OCI-LY7 (cell line): ENCODE results near the gene HUS1. TPM values are rescaled to one million over a fixed set of nuclear protein-coding genes. Genes with fewer than 3 reads are reported as not detected.

ENCODE experiments used
- BruUV-seq: library from RNA; stranded (reverse); fragments of 400-500 nt; replicated peaks from 2 replicates; lab custom pipeline; 2021; lab: Mats Ljungman, UMichigan
- CTCF ChIA-PET: fragments of 300-600 bp; sonication (Branson Sonifier 250); formaldehyde crosslinking; loops from one replicate; lab custom pipeline; 2022; ENCODE audit warnings: antibody characterized with exemption; ENCODE audit not compliant: unreplicated experiment; lab: Charles Lee
- POLR2A ChIA-PET: fragments of 300-600 bp; sonication (Branson Sonifier 250); formaldehyde crosslinking; loops from one replicate; lab custom pipeline; 2022; ENCODE audit warnings: antibody characterized with exemption; lab: Charles Lee
- DNase-seq: peaks from one replicate; pipeline ENCODE4 v3.0.0-alpha.2; 2015; ENCODE audit warnings: low spot score
- H2AFZ ChIP-seq: fragments of 200-600 bp; sonication (generic), shearing (Covaris generic); 2 replicates; pipeline ENCODE4 v1.6.1; 2014; ENCODE audit warnings: mild to moderate bottlenecking, antibody characterized with exemption, low read length, moderate library complexity
- H3K27ac ChIP-seq: fragments of 200-600 bp; sonication (generic); 2 replicates; pipeline ENCODE4 v1.5.1; 2014; ENCODE audit warnings: mixed run types, low read depth, mild to moderate bottlenecking, moderate library complexity, low read length, inconsistent platforms; ENCODE audit not compliant: poor library complexity, severe bottlenecking
- H3K36me3 ChIP-seq: fragments of 200-600 bp; sonication (generic); 2 replicates; pipeline ENCODE4 v1.6.1; 2014; ENCODE audit warnings: mild to moderate bottlenecking, antibody characterized with exemption, low read length, moderate library complexity, mixed read lengths; ENCODE audit not compliant: insufficient read depth
- H3K4me1 ChIP-seq: fragments of 200-600 bp; sonication (generic); 2 replicates; pipeline ENCODE4 v1.5.1; 2014; ENCODE audit warnings: mild to moderate bottlenecking, low read length; ENCODE audit not compliant: insufficient read depth, poor library complexity, severe bottlenecking
- H3K4me2 ChIP-seq: fragments of 200-600 bp; sonication (generic); 2 replicates; pipeline ENCODE4 v1.6.1; 2014; ENCODE audit warnings: mild to moderate bottlenecking, low read length
- H3K4me3 ChIP-seq: fragments of 200-600 bp; sonication (generic); 2 replicates; pipeline ENCODE4 v1.5.1; 2014; ENCODE audit warnings: mild to moderate bottlenecking, low read depth, low read length; ENCODE audit not compliant: poor library complexity, severe bottlenecking
- H3K79me2 ChIP-seq: fragments of 200-600 bp; sonication (generic); 2 replicates; pipeline ENCODE4 v1.6.1; 2016; ENCODE audit warnings: low read depth, mild to moderate bottlenecking, low read length, moderate library complexity, mixed read lengths; ENCODE audit not compliant: insufficient read depth
- H3K9me2 ChIP-seq: fragments of 200-600 bp; sonication (generic); 2 replicates; pipeline ENCODE4 v1.6.1; 2016; ENCODE audit warnings: mild to moderate bottlenecking, low read length, mixed read lengths; ENCODE audit not compliant: insufficient read depth
- H3K9me3 ChIP-seq: fragments of 200-600 bp; sonication (generic); 2 replicates; pipeline ENCODE4 v1.6.1; 2014; ENCODE audit warnings: mild to moderate bottlenecking, mixed run types, low read length, mixed read lengths
- H4K20me1 ChIP-seq: fragments of 200-600 bp; sonication (generic); 2 replicates; pipeline ENCODE4 v1.6.1; 2014; ENCODE audit warnings: mild to moderate bottlenecking, antibody characterized with exemption, low read length, moderate library complexity, mixed read lengths; ENCODE audit not compliant: insufficient read depth
- EZH2phosphoT487 ChIP-seq: fragments of 200-600 bp; sonication (generic); IDR thresholded peaks from 2 replicates; pipeline ENCODE4 v1.6.1; 2018; ENCODE audit warnings: low read depth, borderline replicate concordance, mild to moderate bottlenecking, mixed run types, antibody characterized with exemption, low read length, moderate library complexity, mixed read lengths
- intact Hi-C: fragments of 100-400 bp; cut with micrococcal nuclease; formaldehyde crosslinking; loops from one replicate; pipeline ENCODE4 v1.10.0; 2022; ENCODE audit not compliant: unreplicated experiment
- total RNA-seq, 2 experiments: library from RNA; depleted of rRNA in 1 of 2; stranded (reverse); fragments of >200 nt in 1 of 2; shearing (Covaris generic) in 1 of 2; gene quantifications; 2 replicates each; pipeline ENCODE4 v1.2.3, GENCODE V29; 2014 to 2022
- TF ChIP-seq, protein P1 (sequence below): fragments of 200-600 bp; sonication (generic); conservative IDR thresholded peaks from 2 replicates; pipeline ENCODE4 v1.5.1; 2014; ENCODE audit warnings: mild to moderate bottlenecking, antibody characterized with exemption, low read length, moderate library complexity, mixed read lengths

Gene HUS1
- total RNA-seq, 2 experiments from 2014 or later = 28.2 to 44.5 TPM

DNA sequence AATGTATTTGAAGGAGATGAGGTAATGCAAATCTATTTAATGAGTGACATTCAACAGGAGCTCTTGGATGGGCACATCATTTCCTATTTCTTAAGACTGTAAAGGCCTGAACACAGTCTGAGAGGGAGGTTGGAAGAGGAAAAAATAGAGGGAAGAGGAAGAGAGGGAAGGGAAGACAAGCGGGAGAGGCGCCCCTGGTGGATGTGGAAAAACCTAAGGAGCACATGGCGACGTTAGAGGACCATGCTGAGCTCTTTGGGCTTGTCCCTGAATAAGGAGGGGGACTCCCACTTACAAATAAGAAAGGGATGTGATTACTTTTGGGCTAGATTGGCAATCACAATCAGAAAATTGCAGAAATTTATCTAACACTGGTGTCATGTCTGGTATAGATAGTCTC, 29.8 kb upstream of the HUS1 start:
- no peak for DNase-seq
- 0 out of 2 replicates have a peak, but pooled peaks cover 4% of the 10 kb centered on the region for H3K9me3 ChIP-seq
- ChIA-PET POLR2A (no interaction called here), CTCF (no interaction called here)
- no peaks in the 10 kb centered on the region for H4K20me1 ChIP-seq
- H2AFZ ChIP-seq = no peak overlapping the region
- H3K36me3 ChIP-seq = no peaks in the 10 kb centered on the region
- H3K9me2 ChIP-seq = no peaks in the 10 kb centered on the region
- H3K79me2 ChIP-seq = no peaks in the 10 kb centered on the region
- H3K27ac ChIP-seq = no peak overlapping the region
- H3K4me2 ChIP-seq = no peak overlapping the region
- H3K4me1 ChIP-seq = peaks cover 23% of the 10 kb centered on the region
- H3K4me3 ChIP-seq = no peak overlapping the region
- BruUV-seq = no TSS peak
- no peak for TF ChIP-seq EZH2phosphoT487
- TF ChIP-seq, protein P1, sequence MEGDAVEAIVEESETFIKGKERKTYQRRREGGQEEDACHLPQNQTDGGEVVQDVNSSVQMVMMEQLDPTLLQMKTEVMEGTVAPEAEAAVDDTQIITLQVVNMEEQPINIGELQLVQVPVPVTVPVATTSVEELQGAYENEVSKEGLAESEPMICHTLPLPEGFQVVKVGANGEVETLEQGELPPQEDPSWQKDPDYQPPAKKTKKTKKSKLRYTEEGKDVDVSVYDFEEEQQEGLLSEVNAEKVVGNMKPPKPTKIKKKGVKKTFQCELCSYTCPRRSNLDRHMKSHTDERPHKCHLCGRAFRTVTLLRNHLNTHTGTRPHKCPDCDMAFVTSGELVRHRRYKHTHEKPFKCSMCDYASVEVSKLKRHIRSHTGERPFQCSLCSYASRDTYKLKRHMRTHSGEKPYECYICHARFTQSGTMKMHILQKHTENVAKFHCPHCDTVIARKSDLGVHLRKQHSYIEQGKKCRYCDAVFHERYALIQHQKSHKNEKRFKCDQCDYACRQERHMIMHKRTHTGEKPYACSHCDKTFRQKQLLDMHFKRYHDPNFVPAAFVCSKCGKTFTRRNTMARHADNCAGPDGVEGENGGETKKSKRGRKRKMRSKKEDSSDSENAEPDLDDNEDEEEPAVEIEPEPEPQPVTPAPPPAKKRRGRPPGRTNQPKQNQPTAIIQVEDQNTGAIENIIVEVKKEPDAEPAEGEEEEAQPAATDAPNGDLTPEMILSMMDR = no peak
- intact Hi-C loops = no loop called here

DNA sequence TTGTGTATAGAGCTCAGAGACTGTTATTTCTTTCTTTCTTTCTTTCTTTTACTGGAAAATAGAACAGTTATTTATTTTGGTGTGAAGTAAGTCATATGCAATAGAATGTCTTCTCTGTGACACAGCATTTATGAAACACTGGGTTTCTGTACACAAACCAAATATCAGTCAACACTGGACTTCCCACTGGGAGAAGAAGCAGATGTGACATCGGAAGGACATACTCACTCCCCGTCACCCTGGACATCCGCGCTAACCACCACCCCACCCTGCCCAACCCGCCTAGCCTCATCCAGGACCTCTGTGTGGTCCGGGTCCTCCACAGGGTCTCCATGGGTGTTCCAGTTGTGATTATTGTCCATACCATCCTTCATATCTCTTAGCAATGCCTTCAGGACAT, 27.5 kb upstream of the HUS1 start:
- Histone ChIP-seq H3K4me2 (no peak overlapping the region; the same call in 1 of the 2 replicates), H3K9me3 (peaks cover 8% of the 10 kb centered on the region; the same call in 1 of the 2 replicates), H3K36me3 (no peaks in the 10 kb centered on the region), H3K4me1 (peaks cover 33% of the 10 kb centered on the region), H3K9me2 (no peaks in the 10 kb centered on the region), H3K4me3 (no peak overlapping the region), H4K20me1 (no peaks in the 10 kb centered on the region), H3K27ac (no peak overlapping the region), H3K79me2 (no peaks in the 10 kb centered on the region), H2AFZ (peak overlapping the region; percentile 98; the same call in 1 of the 2 replicates)
- no TSS peak for BruUV-seq
- ChIA-PET POLR2A (interaction anchor here (0.6 to 1.5 kb wide), 5 partner anchors 15 to 524 kb away, joined by 3 to 4 read pairs (median 3); partner anchors contain the start of gene SUN3), CTCF (no interaction called here)
- TF ChIP-seq EZH2phosphoT487 = no peak
- TF ChIP-seq, protein P1 = no peak
- intact Hi-C loops = no loop called here
- DNase-seq = no peak

DNA sequence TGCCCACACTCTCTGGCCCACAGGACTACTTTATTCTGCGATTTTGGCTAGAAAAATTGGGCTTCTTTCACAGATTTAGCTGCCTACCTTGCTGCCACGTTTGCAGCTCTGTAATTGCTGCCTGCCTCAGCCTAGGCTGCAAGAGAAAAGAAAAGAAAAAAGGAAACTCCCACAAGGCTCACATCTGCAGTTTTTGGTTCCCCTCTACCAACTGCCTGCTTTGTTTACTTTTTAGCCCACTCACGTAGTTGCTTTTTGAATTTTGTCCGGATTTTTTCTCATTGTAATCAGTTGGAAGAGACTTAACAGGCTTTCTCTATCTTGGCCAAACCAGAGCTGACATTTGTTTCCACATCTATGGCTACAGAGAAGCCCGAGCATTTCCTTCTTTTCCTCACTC, 25.2 kb upstream of the HUS1 start:
- BruUV-seq = no TSS peak
- POLR2A ChIA-PET = interaction anchor here (0.8 to 2.3 kb wide), 9 partner anchors 9 to 92 kb away, joined by 3 to 8 read pairs (median 4); no protein-coding TSS in a partner anchor
- peak overlapping the region; percentile 81 for H3K27ac ChIP-seq
- peak overlapping the region; percentile 52 for H3K4me3 ChIP-seq
- TF ChIP-seq EZH2phosphoT487 = no peak
- TF ChIP-seq, protein P1 = no peak
- peak overlapping the region; percentile 98 for H2AFZ ChIP-seq
- H3K36me3 ChIP-seq = no peaks in the 10 kb centered on the region
- peaks cover 8% of the 10 kb centered on the region; the same call in 1 of the 2 replicates for H3K9me3 ChIP-seq
- no peaks in the 10 kb centered on the region for H4K20me1 ChIP-seq
- H3K79me2 ChIP-seq = no peaks in the 10 kb centered on the region
- CTCF ChIA-PET = interaction anchor here (0.7 to 1.0 kb wide), 2 partner anchors 13 to 105 kb away, joined by 3 read pairs; no protein-coding TSS in a partner anchor
- intact Hi-C loops = loop anchor here (1.0 kb wide), 1 partner anchor 12 kb away; no protein-coding TSS in a partner anchor
- H3K9me2 ChIP-seq = no peaks in the 10 kb centered on the region
- peak; percentile 74 for DNase-seq
- H3K4me1 ChIP-seq = peaks cover 33% of the 10 kb centered on the region
- H3K4me2 ChIP-seq = peak overlapping the region; percentile 76
